Stimulated activated CD4-positive, alpha-beta T cell treated with anti-CD3 and anti-CD28 coated beads, Interleukin-4, amount 100 ng/mL, for 1 hour (primary cell): ENCODE data around the gene LRRN3.
"Not testable (repeated sequence)": the region's sequence is repeated elsewhere in the genome, so short reads cannot be mapped to it uniquely, and the experiment has no call there.

Source experiments
- DNase-seq: peaks from one replicate; pipeline ENCODE4 v3.0.0-alpha.2; 2020

The LRRN3 gene

GRCh38 chr7:111090846-111091245, at the start of gene LRRN3:
Gene LRRN3 (plus strand): TSS chr7:111091127. CDS start chr7:111122773, 31,646 bp downstream.
- DNase-seq, result peak; percentile 33

- DNase-seq, result no peak
Observed at GRCh38 chr7:111041577-111041976, 49.4 kb upstream of the LRRN3 start.

GRCh38 chr7:111042842-111043241, 48.1 kb upstream of the LRRN3 start:
- no peak for DNase-seq

GRCh38 chr7:111043561-111043960, 47.4 kb upstream of the LRRN3 start:
- DNase-seq, result no peak

GRCh38 chr7:111045449-111045848, 45.5 kb upstream of the LRRN3 start:
- DNase-seq, result no peak

- no peak for DNase-seq
Observed at GRCh38 chr7:111047595-111047994, 43.3 kb upstream of the LRRN3 start.

- no peak for DNase-seq
Observed at GRCh38 chr7:111049971-111050680, 40.8 kb upstream of the LRRN3 start.

- no peak for DNase-seq
Observed at GRCh38 chr7:111050875-111051416, 40.0 kb upstream of the LRRN3 start.

GRCh38 chr7:111051832-111052231, 39.1 kb upstream of the LRRN3 start:
- no peak for DNase-seq

- DNase-seq, result no peak
Observed at GRCh38 chr7:111053035-111053434, 37.9 kb upstream of the LRRN3 start.

- DNase-seq, result no peak
Observed at GRCh38 chr7:111056371-111056770, 34.6 kb upstream of the LRRN3 start.

- no peak for DNase-seq
Observed at GRCh38 chr7:111057066-111057465, 33.9 kb upstream of the LRRN3 start.

GRCh38 chr7:111059833-111060232, 31.1 kb upstream of the LRRN3 start:
- no peak for DNase-seq

- DNase-seq, result no peak
Observed at GRCh38 chr7:111063166-111063565, 27.8 kb upstream of the LRRN3 start.

GRCh38 chr7:111067251-111067650, 23.7 kb upstream of the LRRN3 start:
- no peak for DNase-seq

GRCh38 chr7:111067682-111068081, 23.2 kb upstream of the LRRN3 start:
- no peak for DNase-seq

- DNase-seq, result no peak
Observed at GRCh38 chr7:111068618-111069017, 22.3 kb upstream of the LRRN3 start.

- DNase-seq, result no peak
Observed at GRCh38 chr7:111071556-111071955, 19.4 kb upstream of the LRRN3 start.

GRCh38 chr7:111072658-111073057, 18.3 kb upstream of the LRRN3 start:
- not testable (repeated sequence) for DNase-seq

GRCh38 chr7:111074071-111074747, 16.7 kb upstream of the LRRN3 start:
- no peak for DNase-seq

GRCh38 chr7:111074748-111075146, 16.2 kb upstream of the LRRN3 start:
- no peak for DNase-seq

- DNase-seq, result no peak
Observed at GRCh38 chr7:111075498-111075897, 15.4 kb upstream of the LRRN3 start.

GRCh38 chr7:111076205-111076604, 14.7 kb upstream of the LRRN3 start:
- peak; percentile 23 for DNase-seq

GRCh38 chr7:111077001-111077400, 13.9 kb upstream of the LRRN3 start:
- DNase-seq, result no peak
